ENCODE results near the gene FSTL4. TPM values are rescaled to one million over a fixed set of nuclear protein-coding genes. Genes with fewer than 3 reads are reported as not detected.

Gene FSTL4
- total RNA-seq, 4 donors from 2014 or later: 0.27 to 1.6 (median 0.35) TPM; not detected in 1

- TF ChIP-seq CTCF (IDR thresholded peaks at IDR 0.05) (no peak), POLR2A (IDR thresholded peaks at IDR 0.05) (no peak)
- no peak overlapping the region for H3K27ac ChIP-seq
- no peaks in the 10 kb centered on the region for H3K4me1 ChIP-seq
- no peaks in the 10 kb centered on the region for H3K9me3 ChIP-seq
- no peaks in the 10 kb centered on the region for H3K27me3 ChIP-seq
- H3K36me3 ChIP-seq: no peaks in the 10 kb centered on the region
- no peak overlapping the region for H3K4me3 ChIP-seq
- no peak for DNase-seq
Measured at GRCh38 chr5:133253070-133253469, 359.3 kb downstream of the FSTL4 start.

- H3K4me3 ChIP-seq: no peak overlapping the region
- H3K9me3 ChIP-seq: no peaks in the 10 kb centered on the region
- no peak for TF ChIP-seq CTCF (IDR thresholded peaks at IDR 0.05)
- TF ChIP-seq POLR2A (IDR thresholded peaks at IDR 0.05): no peak
- H3K27me3 ChIP-seq: no peaks in the 10 kb centered on the region
- no peak for DNase-seq
- H3K27ac ChIP-seq: no peak overlapping the region
- H3K4me1 ChIP-seq: no peaks in the 10 kb centered on the region
- no peaks in the 10 kb centered on the region for H3K36me3 ChIP-seq
Measured at GRCh38 chr5:133252133-133252480, 360.2 kb downstream of the FSTL4 start.

GRCh38 chr5:133251296-133252132, 360.8 kb downstream of the FSTL4 start:
- Histone ChIP-seq H3K9me3 (no peaks in the 10 kb centered on the region), H3K36me3 (no peaks in the 10 kb centered on the region), H3K4me1 (no peaks in the 10 kb centered on the region), H3K27ac (no peak overlapping the region), H3K27me3 (no peaks in the 10 kb centered on the region), H3K4me3 (no peak overlapping the region)
- DNase-seq: no peak
- no peak for TF ChIP-seq CTCF (IDR thresholded peaks at IDR 0.05)
- no peak for TF ChIP-seq POLR2A (IDR thresholded peaks at IDR 0.05)

- Histone ChIP-seq H3K27ac (no peak overlapping the region), H3K36me3 (no peaks in the 10 kb centered on the region), H3K27me3 (no peaks in the 10 kb centered on the region), H3K4me1 (no peaks in the 10 kb centered on the region), H3K4me3 (no peak overlapping the region), H3K9me3 (no peaks in the 10 kb centered on the region)
- no peak for TF ChIP-seq CTCF (IDR thresholded peaks at IDR 0.05)
- TF ChIP-seq POLR2A (IDR thresholded peaks at IDR 0.05): no peak
- DNase-seq: no peak
Measured at GRCh38 chr5:133250527-133250926, 361.8 kb downstream of the FSTL4 start.

GRCh38 chr5:133249593-133249992, 362.7 kb downstream of the FSTL4 start:
- no peak for DNase-seq
- Histone ChIP-seq H3K27ac (no peak overlapping the region), H3K36me3 (no peaks in the 10 kb centered on the region), H3K4me3 (no peak overlapping the region), H3K27me3 (no peaks in the 10 kb centered on the region), H3K4me1 (no peaks in the 10 kb centered on the region), H3K9me3 (no peaks in the 10 kb centered on the region)
- no peak for TF ChIP-seq POLR2A (IDR thresholded peaks at IDR 0.05)
- TF ChIP-seq CTCF (IDR thresholded peaks at IDR 0.05): no peak

Data from Peyer's patch (tissue), 4 donors.